Measurements from ENCODE around the gene ADAM22.

DNA sequence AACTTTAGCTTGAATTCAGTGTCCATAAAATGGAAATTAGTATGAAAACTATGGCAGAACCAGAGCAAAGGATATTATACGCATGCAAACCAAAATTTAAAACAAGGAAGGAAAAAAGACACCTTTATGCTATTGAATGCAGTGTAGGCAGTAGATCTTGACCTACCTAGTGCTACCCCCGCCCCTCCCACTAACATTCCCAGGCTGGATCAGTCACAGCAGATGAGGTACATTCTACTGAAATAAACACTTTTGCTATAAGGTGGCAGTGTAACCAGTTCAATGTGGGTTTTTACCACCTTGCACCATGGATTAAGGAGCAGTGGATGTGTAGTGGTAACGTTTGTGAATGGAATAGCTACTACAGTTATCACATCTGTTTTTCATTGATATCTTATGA lies 257.9 kb downstream of the ADAM22 start:
- no peak for TF ChIP-seq POLR2AphosphoS5 (IDR thresholded peaks at IDR 0.05; ENCODE audit: borderline replicate concordance, low read depth, low read length)
- TF ChIP-seq EZH2 (IDR thresholded peaks at IDR 0.05) = no peak
- no peak for TF ChIP-seq FOXP2 (optimal IDR thresholded peaks at IDR 0.05; ENCODE audit: control extremely low read depth, extremely low read length, insufficient read depth)
